ENCODE data around the gene ECI1.

The ECI1 gene

GRCh38 chr16:2251296-2252111 lies at the start of gene ECI1:
Gene ECI1 (minus strand): TSS chr16:2251587. CDS start chr16:2251566, 21 bp downstream.
- peak; percentile 79 for DNase-seq

DNA sequence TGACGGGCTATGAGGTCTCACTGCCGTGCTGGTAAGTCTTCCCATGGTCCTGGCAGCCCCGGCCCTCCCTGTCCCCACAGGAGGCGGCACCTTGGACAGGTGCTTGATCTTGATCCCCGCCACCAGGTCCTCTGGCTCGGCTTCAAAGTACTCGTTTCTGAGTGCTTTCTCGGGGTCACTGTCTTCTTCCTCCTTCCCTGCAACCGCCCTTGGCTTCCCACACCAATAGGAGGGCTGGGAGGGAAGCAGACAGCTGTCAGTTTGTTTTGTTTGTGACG lies 48.5 kb upstream of the ECI1 start:
- DNase-seq, result no peak

GRCh38 chr16:2299121-2299914 lies 47.9 kb upstream of the ECI1 start:
- DNase-seq, result no peak

DNA sequence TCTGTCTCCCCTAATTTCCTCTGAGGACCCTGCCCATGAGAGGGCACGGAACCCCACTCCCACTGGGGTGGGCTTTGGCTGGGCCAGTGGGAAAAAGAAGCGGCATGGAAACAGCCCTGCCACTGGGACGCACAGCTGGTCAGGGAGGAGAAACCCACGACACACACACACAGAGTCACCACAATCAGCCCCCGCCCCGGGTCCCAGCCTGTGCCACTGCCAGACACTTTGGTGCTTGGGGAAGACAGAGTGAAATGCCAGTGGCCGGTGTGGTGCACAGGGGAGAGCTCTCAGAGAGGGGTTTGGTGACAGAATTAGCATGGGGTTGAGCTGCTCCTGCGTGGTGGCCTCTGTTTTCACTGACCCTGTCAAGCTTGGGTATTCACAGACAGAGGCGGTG lies 47.2 kb upstream of the ECI1 start:
- no peak for DNase-seq

- DNase-seq, result no peak
These were observed 46.1 kb upstream of the ECI1 start for GRCh38 chr16:2297506-2297860.

GRCh38 chr16:2296661-2297505 lies 45.5 kb upstream of the ECI1 start:
- DNase-seq, result no peak

DNA sequence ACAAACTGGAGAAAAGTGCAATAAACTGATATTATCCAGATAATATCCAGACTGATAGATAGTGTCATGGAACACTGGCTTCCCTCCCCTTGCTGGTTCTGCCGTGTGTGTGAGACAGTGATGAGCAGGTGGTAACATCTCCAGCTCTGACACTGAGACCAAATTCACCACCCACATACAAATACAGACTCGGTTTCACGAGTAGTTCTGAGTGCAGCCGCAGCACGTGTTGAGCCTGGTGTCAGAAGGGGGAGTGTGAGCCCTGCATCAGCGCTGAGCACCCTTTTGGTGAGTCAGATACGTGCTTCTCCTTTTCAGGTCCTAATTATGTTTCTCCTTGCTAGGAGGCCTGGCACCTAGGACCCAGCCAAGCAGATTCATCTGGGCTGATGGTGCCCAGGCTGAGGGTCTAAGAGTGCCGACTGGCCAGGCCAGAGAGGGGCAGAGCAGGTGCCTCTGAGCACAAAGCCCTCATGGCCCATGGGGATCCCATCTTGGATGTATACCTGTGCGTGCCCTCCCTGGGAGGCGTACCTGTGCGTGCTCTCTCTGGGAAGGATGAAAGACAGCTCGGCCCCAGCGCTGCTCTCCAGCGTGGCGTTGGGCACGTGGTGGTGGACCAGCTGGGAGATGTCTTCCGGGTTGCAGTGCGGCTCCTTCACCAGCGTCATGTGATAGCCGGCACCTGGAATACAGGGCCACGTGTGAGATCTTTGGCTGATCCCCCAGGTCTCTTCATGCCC lies 43.8 kb upstream of the ECI1 start:
- no peak for DNase-seq

DNA sequence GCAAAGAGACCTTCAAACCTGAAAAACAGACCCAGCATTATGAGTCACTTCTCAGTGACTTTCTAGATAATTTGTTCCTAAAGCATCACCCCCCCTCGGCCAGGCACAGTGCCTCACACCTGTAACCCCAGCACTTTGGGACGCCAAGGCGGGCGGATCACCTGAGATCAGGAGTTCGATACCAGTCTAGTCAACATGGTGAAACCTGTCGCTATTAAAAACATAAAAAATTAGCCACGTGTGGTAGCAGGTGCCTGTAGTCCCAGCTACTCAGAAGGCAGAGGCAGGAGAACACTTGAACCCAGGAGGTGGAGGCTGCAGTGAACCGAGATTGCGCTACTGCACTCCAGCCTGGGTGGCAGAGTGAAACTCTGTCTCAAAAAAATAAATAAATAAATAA lies 40.8 kb upstream of the ECI1 start:
- DNase-seq, result no peak

DNA sequence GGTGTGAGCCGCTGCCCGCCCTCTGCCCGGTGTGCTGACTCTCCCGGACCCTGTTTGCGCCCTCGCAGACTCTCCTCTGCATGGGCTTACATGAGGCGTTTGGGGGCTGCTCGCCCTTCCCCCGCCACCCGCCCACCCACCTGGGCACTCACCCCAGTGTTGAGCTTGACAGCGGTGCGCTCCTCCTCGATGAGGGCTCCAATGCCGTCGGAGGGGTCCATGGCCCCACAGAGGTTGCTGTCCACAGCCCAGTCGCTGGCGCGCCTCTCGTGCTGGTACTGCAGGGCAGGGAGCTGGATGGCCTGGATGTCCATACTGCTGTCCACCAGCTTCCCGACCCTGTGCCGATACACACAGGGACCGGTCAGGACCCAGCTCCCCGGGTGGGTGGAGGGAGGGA lies 37.9 kb upstream of the ECI1 start:
- no peak for DNase-seq

DNA sequence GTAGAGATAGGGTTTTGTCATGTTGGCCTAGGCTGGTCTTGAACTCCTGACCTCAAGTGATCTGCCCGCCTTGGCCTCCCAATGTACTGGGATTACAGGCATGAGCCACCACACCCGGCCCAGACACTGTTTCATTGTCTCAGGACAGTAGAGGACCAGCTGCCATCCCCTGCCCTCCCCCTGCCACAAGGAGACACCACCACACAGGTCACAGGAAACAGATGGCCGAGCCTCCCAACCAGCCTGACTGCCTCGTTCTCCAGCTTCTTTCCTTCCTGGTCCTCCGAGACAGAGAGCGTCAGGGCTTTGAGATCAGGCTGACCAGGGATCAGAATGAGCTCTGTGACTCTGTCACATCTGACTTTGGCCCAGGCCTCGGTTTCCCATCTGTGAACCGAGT lies 37.3 kb upstream of the ECI1 start:
- no peak for DNase-seq

GRCh38 chr16:2287916-2288547 lies 36.6 kb upstream of the ECI1 start:
- no peak for DNase-seq

- DNase-seq, result no peak
These were observed 35.2 kb upstream of the ECI1 start for GRCh38 chr16:2286550-2286949.

DNA sequence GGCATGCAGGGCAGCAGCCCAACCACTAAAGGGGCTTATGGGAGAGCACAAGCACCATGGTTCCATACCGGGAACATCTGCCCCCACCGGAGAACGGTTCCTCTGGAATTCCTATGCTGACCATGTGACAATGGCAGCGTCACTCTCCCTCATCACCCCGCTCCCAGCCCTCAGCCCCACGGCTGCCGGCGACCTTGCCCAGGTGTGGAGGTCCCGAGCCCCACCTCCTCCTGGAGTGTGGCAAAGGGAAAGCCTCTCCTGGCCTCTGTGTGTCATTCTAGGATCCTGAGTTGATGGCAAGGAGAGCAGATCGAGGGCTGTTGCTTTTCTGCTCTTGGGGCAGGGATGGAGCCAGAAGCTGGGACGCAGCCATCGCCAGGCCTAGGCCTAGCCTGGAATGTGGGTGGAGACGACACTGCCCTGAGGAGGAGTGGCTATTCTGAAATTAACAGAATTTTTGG lies 34.4 kb upstream of the ECI1 start:
- DNase-seq, result no peak

- DNase-seq, result no peak
These were observed 33.6 kb upstream of the ECI1 start for GRCh38 chr16:2284797-2285576.

GRCh38 chr16:2284001-2284770 lies 32.8 kb upstream of the ECI1 start:
- DNase-seq, result no peak

DNA sequence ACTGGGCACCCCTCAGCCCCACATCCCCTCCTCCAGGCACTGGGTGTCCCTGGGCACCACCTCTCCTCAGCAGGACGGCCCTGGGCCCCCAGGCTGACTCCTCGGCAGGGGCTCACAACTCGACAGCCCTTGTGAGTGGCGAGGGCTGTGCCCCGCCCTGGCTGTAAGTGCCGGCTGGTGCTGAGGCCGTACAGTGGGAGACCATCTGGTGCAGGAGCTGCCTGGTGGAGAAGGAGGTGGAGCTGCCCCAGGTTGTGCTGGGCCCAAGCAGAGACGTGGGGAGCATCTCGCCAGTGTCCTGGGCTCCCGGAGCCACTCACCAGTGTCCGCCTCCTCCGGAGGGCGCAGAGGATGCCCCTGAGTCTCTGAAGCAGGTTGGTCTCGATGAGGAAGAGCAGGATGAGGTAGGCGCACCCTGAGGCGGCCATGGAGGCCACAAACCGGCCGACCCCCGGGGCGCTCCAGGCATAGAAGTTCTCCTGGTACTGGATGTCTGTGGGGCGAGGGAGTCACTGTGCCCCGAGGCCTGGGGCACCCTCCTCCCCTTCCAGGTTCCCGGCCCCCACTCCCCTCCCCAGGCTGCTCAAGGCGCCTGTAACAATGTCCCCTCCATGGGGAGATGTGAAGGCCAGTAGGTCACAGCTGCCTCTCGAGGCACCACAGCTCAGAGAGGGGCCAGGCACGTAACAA lies 31.6 kb upstream of the ECI1 start:
- no peak for DNase-seq

DNA sequence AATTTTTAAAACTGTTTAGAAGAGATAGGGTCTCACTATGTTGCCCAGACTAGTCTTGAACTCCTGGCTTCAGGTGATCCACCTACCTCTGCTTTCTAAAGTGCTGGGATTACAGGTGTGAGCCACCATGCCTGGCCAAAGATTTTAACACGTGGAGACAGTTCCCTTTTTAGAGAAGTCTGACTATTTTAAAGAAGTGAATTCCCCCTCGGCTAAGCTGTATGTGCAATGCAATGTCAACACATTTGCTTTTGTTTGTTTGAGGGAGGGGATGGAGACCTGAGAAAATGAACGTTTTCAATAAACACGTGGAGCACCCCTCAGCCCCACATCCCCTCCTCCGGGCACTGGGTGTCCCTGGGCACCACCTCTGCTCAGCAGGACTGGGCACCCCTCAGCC lies 30.9 kb upstream of the ECI1 start:
- no peak for DNase-seq

DNA sequence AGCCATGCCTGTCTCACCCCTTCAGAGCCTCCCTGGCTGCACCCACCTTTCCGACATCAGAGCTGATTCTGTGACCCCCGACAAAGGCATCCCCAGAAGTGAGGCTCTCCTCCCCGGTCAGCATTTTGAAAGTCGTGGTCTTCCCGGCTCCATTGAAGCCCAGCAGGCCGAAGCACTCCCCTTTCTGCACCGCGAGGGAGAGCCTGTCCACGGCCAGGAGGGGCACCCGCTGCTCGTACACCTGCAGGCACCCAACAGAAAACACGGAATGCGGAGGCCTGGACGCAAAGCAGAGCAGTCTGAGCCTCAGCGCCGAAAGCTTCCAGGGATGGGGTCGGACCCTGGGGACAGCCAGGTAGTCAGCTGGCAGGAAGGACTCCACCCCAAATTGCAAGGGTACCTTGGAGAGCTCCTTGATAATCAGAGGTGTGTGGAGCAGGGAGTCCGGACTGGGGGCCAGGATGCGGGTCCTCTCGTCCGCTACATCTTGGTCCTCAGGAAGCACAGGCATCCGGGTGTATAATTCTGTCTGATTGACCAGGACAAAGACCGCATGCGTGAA lies 29.7 kb upstream of the ECI1 start:
- DNase-seq, result no peak

- DNase-seq, result no peak
These were observed 29.1 kb upstream of the ECI1 start for GRCh38 chr16:2280461-2280860.
